Caco-2 (cell line): ENCODE measurements around the gene CUEDC2. TPM values are rescaled to one million over a fixed set of nuclear protein-coding genes. Genes with fewer than 3 reads are reported as not detected.

ENCODE experiments used
- BruUV-seq: library from RNA; stranded (reverse); fragments of 400-500 nt; replicated peaks from 2 replicates; lab custom pipeline; 2021; lab: Mats Ljungman, UMichigan
- CTCF ChIA-PET: fragments of 300-600 bp; sonication (Branson Sonifier 250); formaldehyde crosslinking; loops from one replicate; lab custom pipeline; 2022; ENCODE audit warnings: antibody characterized with exemption; lab: Charles Lee
- POLR2A ChIA-PET: fragments of 300-600 bp; sonication (Branson Sonifier 250); formaldehyde crosslinking; loops from one replicate; lab custom pipeline; 2022; ENCODE audit warnings: antibody characterized with exemption; lab: Charles Lee
- DNase-seq, 2 experiments: peaks; one replicate each; pipeline versions ENCODE4 v3.0.0 to v3.0.0-alpha.2; 2020 to 2022
- H3K27me3 ChIP-seq: replicated peaks from 2 replicates; pipeline ENCODE4 v1.6.0; 2011; ENCODE audit warnings: low read length; ENCODE audit not compliant: control insufficient read depth, insufficient read depth
- H3K36me3 ChIP-seq: 2 replicates; pipeline ENCODE4 v1.5.1; 2011; ENCODE audit warnings: low read length; ENCODE audit not compliant: control insufficient read depth, insufficient read depth
- H3K4me1 ChIP-seq: fragments of 250-450 bp; sonication (Bioruptor Pico); 2 replicates; pipeline ENCODE4 v1.5.1; 2020; ENCODE audit warnings: mild to moderate bottlenecking
- H3K4me3 ChIP-seq: 2 replicates; pipeline ENCODE4 v1.5.1; 2011; ENCODE audit warnings: low read depth, mild to moderate bottlenecking, control low read depth, low read length
- H3K9me3 ChIP-seq: fragments of 250-450 bp; sonication (Bioruptor Pico); 2 replicates; pipeline ENCODE4 v1.5.1; 2020; ENCODE audit warnings: mild to moderate bottlenecking, moderate library complexity
- H3K27ac Mint-ChIP-seq: one replicate; pipeline ENCODE4 v1.8.0; 2022; ENCODE audit warnings: mixed read lengths; ENCODE audit not compliant: unreplicated experiment
- H3K27me3 Mint-ChIP-seq: one replicate; pipeline ENCODE4 v1.8.0; 2022; ENCODE audit warnings: mixed read lengths; ENCODE audit not compliant: insufficient read depth, unreplicated experiment
- H3K36me3 Mint-ChIP-seq: one replicate; pipeline ENCODE4 v1.8.0; 2022; ENCODE audit warnings: mild to moderate bottlenecking, mixed read lengths; ENCODE audit not compliant: insufficient read depth, unreplicated experiment
- H3K4me1 Mint-ChIP-seq: one replicate; pipeline ENCODE4 v1.8.0; 2022; ENCODE audit warnings: low read depth, mixed read lengths; ENCODE audit not compliant: unreplicated experiment
- H3K4me3 Mint-ChIP-seq: one replicate; pipeline ENCODE4 v1.8.0; 2022; ENCODE audit warnings: mild to moderate bottlenecking, moderate library complexity, mixed read lengths; ENCODE audit not compliant: unreplicated experiment
- H3K9me3 Mint-ChIP-seq: one replicate; pipeline ENCODE4 v1.8.0; 2022; ENCODE audit warnings: mixed read lengths; ENCODE audit not compliant: unreplicated experiment
- intact Hi-C: fragments of 100-400 bp; cut with micrococcal nuclease; formaldehyde crosslinking; loops from one replicate; pipeline ENCODE4 v1.10.0; 2022; ENCODE audit not compliant: unreplicated experiment
- total RNA-seq: library from RNA; stranded (reverse); gene quantifications from 2 replicates; pipeline ENCODE4 v1.2.3, GENCODE V29; 2022
- TF ChIP-seq, protein P1 (sequence below), 2 experiments: fragments of 200-600 bp in 1 of 2; IDR thresholded peaks; 1 replicate in 1 of 2; 2 replicates in 1 of 2; pipeline versions ENCODE4 v1.5.1 to v1.8.0; 2011 to 2022; ENCODE audit warnings: antibody characterized with exemption in 1 of 2, control low read depth in 1 of 2, inconsistent platforms in 1 of 2, low read depth in 1 of 2, low read length in 1 of 2, mild to moderate bottlenecking in 1 of 2, moderate library complexity in 1 of 2; ENCODE audit not compliant: insufficient read depth in 1 of 2, severe bottlenecking in 1 of 2, unreplicated experiment in 1 of 2

CUEDC2 gene
- total RNA-seq, 1 experiment from 2014 or later: 32.1 TPM

DNA sequence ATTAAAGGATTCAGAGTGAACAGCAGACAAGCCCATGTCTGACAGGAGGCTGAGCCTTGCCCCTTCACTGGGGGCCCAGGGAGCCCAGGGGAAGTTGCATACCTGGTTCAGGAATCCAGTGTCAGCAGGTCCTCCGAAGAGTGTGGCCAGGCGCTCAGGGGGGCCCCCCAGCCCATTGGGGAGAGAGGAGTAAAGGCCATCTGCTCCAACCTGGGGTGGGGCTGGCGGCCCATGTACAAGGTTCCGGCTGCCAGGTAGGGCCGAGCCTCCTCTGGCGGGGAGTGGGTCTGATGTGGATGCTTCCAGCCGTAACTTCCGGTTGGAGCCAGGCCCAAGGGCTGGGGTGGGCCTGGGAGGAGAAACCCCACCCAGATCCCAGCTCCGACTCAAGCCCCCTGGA lies 16.1 kb downstream of the CUEDC2 start:
- DNase-seq: no peak

DNA sequence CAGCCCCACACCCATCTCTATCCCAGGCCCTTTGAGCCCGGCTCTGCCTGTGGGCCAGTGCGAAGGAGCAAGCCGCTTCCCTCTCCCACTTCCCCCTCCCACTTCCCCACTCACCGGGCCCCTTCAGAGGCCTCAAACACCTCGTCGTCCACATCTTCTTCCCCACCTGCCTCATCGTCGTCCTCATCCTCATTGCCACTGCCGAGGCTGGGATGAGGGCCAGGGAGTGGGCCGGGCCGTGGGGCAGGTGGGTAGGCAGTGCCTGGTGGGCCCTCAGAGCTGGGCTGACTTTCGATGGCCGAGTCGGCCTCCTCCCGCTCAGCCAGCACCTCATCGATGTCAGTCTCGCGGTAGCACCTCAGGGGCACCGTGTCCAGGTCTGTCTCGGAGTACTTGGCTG lies 17.6 kb downstream of the CUEDC2 start:
- ChIA-PET POLR2A (no interaction called here), CTCF (no interaction called here)
- no peaks in the 10 kb centered on the region for H3K36me3 ChIP-seq
- Mint-ChIP-seq H3K4me1 (peaks cover 7% of the 10 kb centered on the region), H3K27ac (no peak overlapping the region), H3K4me3 (no peak overlapping the region), H3K9me3 (no peaks in the 10 kb centered on the region), H3K27me3 (peaks cover 8% of the 10 kb centered on the region), H3K36me3 (peaks cover 9% of the 10 kb centered on the region)
- H3K27me3 ChIP-seq: peaks cover 1% of the 10 kb centered on the region; the same call in 1 of the 2 replicates
- no TSS peak for BruUV-seq
- H3K4me1 ChIP-seq: peaks cover 4% of the 10 kb centered on the region; the same call in 1 of the 2 replicates
- no peaks in the 10 kb centered on the region for H3K9me3 ChIP-seq
- TF ChIP-seq, protein P1, sequence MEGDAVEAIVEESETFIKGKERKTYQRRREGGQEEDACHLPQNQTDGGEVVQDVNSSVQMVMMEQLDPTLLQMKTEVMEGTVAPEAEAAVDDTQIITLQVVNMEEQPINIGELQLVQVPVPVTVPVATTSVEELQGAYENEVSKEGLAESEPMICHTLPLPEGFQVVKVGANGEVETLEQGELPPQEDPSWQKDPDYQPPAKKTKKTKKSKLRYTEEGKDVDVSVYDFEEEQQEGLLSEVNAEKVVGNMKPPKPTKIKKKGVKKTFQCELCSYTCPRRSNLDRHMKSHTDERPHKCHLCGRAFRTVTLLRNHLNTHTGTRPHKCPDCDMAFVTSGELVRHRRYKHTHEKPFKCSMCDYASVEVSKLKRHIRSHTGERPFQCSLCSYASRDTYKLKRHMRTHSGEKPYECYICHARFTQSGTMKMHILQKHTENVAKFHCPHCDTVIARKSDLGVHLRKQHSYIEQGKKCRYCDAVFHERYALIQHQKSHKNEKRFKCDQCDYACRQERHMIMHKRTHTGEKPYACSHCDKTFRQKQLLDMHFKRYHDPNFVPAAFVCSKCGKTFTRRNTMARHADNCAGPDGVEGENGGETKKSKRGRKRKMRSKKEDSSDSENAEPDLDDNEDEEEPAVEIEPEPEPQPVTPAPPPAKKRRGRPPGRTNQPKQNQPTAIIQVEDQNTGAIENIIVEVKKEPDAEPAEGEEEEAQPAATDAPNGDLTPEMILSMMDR (IDR thresholded peaks at IDR 0.05; ENCODE audit: insufficient read depth in 1 of 2, low read depth in 1 of 2, low read length in 1 of 2, severe bottlenecking in 1 of 2, unreplicated experiment in 1 of 2): no peak
- no peak for DNase-seq
- intact Hi-C loops: no loop called here
- no peak overlapping the region for H3K4me3 ChIP-seq

More for the DNA sequence above, 16.1 kb downstream of the CUEDC2 start:
- no peaks in the 10 kb centered on the region for H3K36me3 ChIP-seq
- H3K36me3 Mint-ChIP-seq: peaks cover 21% of the 10 kb centered on the region
- H3K4me3 ChIP-seq: no peak overlapping the region
- ChIA-PET POLR2A (no interaction called here), CTCF (interaction anchor here (0.7 kb wide), 1 partner anchor 12 kb away, joined by 3 read pairs; no protein-coding TSS in a partner anchor)
- peaks cover 2% of the 10 kb centered on the region for H3K27me3 Mint-ChIP-seq
- H3K4me3 Mint-ChIP-seq: no peak overlapping the region
- H3K9me3 Mint-ChIP-seq: no peaks in the 10 kb centered on the region
- peaks cover 4% of the 10 kb centered on the region; the same call in 1 of the 2 replicates for H3K4me1 ChIP-seq
- H3K4me1 Mint-ChIP-seq: peaks cover 7% of the 10 kb centered on the region
- peaks cover 1% of the 10 kb centered on the region; the same call in 1 of the 2 replicates for H3K27me3 ChIP-seq
- TF ChIP-seq, protein P1 (IDR thresholded peaks at IDR 0.05; ENCODE audit: insufficient read depth in 1 of 2, low read depth in 1 of 2, low read length in 1 of 2, severe bottlenecking in 1 of 2, unreplicated experiment in 1 of 2): no peak
- no peak overlapping the region for H3K27ac Mint-ChIP-seq
- BruUV-seq: no TSS peak
- intact Hi-C loops: no loop called here
- H3K9me3 ChIP-seq: no peaks in the 10 kb centered on the region

DNA sequence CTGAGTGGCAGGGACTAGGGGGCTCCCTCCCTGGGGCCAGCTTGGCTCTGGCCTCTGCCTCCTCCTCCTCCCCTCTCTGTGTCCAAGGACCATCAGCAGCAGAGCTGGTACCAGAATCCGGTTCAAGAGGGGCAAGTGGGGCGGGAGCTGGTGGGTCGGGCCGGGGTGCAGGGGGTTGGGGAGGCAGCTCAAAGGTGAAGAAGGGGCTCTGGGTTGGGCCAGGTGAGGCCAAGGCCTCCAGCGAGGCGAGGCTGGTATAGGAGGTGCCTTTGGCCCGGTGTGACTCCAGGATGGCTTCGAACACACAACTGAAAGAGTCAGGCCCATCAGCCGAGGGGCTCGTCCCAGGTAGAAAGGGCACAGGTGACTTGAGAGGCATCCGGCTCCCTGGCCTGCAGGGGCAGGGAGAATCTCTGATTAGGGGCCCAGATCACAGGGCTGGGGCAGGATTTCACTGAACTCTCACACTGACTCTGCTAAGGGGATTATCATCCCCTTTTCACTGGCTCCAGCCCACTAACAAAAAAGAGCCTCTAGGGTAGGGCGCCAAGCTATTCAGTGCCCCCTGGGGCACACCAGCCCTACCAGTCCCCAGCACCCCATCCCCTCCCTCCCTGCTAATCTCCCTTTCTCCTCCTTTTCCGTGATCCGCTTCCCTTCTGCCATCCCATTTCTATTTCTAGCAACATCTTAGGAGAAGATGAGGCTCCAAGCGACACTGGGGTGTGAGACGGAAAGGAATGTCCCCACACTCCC lies 18.4 kb downstream of the CUEDC2 start:
- TF ChIP-seq, protein P1 (IDR thresholded peaks at IDR 0.05; ENCODE audit: insufficient read depth in 1 of 2, low read depth in 1 of 2, low read length in 1 of 2, severe bottlenecking in 1 of 2, unreplicated experiment in 1 of 2): no peak
- intact Hi-C loops: no loop called here
- Mint-ChIP-seq H3K4me1 (peaks cover 2% of the 10 kb centered on the region), H3K27ac (no peak overlapping the region), H3K36me3 (peaks cover 2% of the 10 kb centered on the region), H3K9me3 (no peaks in the 10 kb centered on the region), H3K27me3 (peaks cover 12% of the 10 kb centered on the region), H3K4me3 (no peak overlapping the region)
- Histone ChIP-seq H3K36me3 (no peaks in the 10 kb centered on the region), H3K4me3 (no peak overlapping the region), H3K4me1 (peaks cover 4% of the 10 kb centered on the region; the same call in 1 of the 2 replicates), H3K9me3 (no peaks in the 10 kb centered on the region), H3K27me3 (peaks cover 1% of the 10 kb centered on the region; the same call in 1 of the 2 replicates)
- BruUV-seq: no TSS peak
- CTCF ChIA-PET: no interaction called here
- POLR2A ChIA-PET: no interaction called here
- no peak for DNase-seq
